Measurements from ENCODE around the gene FGFR3. TPM values are rescaled to one million over a fixed set of nuclear protein-coding genes. Genes with fewer than 3 reads are reported as not detected.

Gene FGFR3
- total and polyA plus RNA-seq, 9 of the 15 experiments (the other 6 are each of a cell fraction or from before 2014, with no cell fraction given): 1.2 to 60.4 (median 12.7) TPM

- TF ChIP-seq, protein P1, sequence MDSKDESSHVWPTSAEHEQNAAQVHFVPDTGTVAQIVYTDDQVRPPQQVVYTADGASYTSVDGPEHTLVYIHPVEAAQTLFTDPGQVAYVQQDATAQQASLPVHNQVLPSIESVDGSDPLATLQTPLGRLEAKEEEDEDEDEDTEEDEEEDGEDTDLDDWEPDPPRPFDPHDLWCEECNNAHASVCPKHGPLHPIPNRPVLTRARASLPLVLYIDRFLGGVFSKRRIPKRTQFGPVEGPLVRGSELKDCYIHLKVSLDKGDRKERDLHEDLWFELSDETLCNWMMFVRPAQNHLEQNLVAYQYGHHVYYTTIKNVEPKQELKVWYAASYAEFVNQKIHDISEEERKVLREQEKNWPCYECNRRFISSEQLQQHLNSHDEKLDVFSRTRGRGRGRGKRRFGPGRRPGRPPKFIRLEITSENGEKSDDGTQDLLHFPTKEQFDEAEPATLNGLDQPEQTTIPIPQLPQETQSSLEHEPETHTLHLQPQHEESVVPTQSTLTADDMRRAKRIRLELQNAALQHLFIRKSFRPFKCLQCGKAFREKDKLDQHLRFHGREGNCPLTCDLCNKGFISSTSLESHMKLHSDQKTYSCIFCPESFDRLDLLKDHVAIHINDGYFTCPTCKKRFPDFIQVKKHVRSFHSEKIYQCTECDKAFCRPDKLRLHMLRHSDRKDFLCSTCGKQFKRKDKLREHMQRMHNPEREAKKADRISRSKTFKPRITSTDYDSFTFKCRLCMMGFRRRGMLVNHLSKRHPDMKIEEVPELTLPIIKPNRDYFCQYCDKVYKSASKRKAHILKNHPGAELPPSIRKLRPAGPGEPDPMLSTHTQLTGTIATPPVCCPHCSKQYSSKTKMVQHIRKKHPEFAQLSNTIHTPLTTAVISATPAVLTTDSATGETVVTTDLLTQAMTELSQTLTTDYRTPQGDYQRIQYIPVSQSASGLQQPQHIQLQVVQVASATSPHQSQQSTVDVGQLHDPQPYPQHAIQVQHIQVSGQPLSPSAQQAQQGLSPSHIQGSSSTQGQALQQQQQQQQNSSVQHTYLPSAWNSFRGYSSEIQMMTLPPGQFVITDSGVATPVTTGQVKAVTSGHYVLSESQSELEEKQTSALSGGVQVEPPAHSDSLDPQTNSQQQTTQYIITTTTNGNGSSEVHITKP (IDR thresholded peaks at IDR 0.05; ENCODE audit: partially characterized antibody): no peak
- TF ChIP-seq NONO (IDR thresholded peaks at IDR 0.05; ENCODE audit: low read depth in 2 of 2, low read length in 1 of 2): peak in 1 of 2 experiments; percentile 44; a peak in 2 of 4 replicates
- TF ChIP-seq HCFC1 (IDR thresholded peaks at IDR 0.05; ENCODE audit: low read depth, low read length): peak; percentile 98
- TF ChIP-seq GATA2 (CRISPR knock-in tag; IDR thresholded peaks at IDR 0.05): no peak
- peak; percentile 35 for TF ChIP-seq ZNF146 (CRISPR knock-in tag; IDR thresholded peaks at IDR 0.05; ENCODE audit: unreplicated experiment)
- TF ChIP-seq, protein P2, sequence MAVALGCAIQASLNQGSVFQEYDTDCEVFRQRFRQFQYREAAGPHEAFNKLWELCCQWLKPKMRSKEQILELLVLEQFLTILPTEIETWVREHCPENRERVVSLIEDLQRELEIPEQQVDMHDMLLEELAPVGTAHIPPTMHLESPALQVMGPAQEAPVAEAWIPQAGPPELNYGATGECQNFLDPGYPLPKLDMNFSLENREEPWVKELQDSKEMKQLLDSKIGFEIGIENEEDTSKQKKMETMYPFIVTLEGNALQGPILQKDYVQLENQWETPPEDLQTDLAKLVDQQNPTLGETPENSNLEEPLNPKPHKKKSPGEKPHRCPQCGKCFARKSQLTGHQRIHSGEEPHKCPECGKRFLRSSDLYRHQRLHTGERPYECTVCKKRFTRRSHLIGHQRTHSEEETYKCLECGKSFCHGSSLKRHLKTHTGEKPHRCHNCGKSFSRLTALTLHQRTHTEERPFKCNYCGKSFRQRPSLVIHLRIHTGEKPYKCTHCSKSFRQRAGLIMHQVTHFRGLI (CRISPR knock-in tag; IDR thresholded peaks at IDR 0.05): no peak
- peak; percentile 80 to 91 for TF ChIP-seq MNT (conservative IDR thresholded peaks at IDR 0.05)
- TF ChIP-seq RBM17 (IDR thresholded peaks at IDR 0.05; ENCODE audit: borderline replicate concordance, low read depth, low read length): no peak
- TF ChIP-seq TCF15 (CRISPR knock-in tag; IDR thresholded peaks at IDR 0.05): no peak
- TF ChIP-seq BHLHE40 (IDR thresholded peaks at IDR 0.05; ENCODE audit: low read length): peak; percentile 9; the same call in 1 of the 2 replicates
- TF ChIP-seq GTF2E2 (tag; IDR thresholded peaks at IDR 0.05): peak; percentile 38; the same call in 1 of the 2 replicates
- TF ChIP-seq PRMT5 (CRISPR knock-in tag; IDR thresholded peaks at IDR 0.05): no peak
- peak; percentile 11; the same call in 1 of the 2 replicates for TF ChIP-seq MTA3 (IDR thresholded peaks at IDR 0.05; ENCODE audit: borderline replicate concordance)
- TF ChIP-seq KAT7 (CRISPR knock-in tag; IDR thresholded peaks at IDR 0.05; ENCODE audit: borderline replicate concordance): peak; percentile 94; the same call in 1 of the 2 replicates
- TF ChIP-seq, protein P3, sequence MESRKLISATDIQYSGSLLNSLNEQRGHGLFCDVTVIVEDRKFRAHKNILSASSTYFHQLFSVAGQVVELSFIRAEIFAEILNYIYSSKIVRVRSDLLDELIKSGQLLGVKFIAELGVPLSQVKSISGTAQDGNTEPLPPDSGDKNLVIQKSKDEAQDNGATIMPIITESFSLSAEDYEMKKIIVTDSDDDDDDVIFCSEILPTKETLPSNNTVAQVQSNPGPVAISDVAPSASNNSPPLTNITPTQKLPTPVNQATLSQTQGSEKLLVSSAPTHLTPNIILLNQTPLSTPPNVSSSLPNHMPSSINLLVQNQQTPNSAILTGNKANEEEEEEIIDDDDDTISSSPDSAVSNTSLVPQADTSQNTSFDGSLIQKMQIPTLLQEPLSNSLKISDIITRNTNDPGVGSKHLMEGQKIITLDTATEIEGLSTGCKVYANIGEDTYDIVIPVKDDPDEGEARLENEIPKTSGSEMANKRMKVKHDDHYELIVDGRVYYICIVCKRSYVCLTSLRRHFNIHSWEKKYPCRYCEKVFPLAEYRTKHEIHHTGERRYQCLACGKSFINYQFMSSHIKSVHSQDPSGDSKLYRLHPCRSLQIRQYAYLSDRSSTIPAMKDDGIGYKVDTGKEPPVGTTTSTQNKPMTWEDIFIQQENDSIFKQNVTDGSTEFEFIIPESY (CRISPR knock-in tag; IDR thresholded peaks at IDR 0.05): peak; percentile 46
- no peak for TF ChIP-seq ARID2 (IDR thresholded peaks at IDR 0.05)
- TF ChIP-seq MAFK (IDR thresholded peaks at IDR 0.05; ENCODE audit: low read length): no peak
These were observed 63.2 kb downstream of the FGFR3 start, which contains the start of gene LETM1 (continued) for GRCh38 chr4:1856071-1856942.
